Cardiac septum (tissue), 1 donor: ENCODE data around the gene CDKN2C. TPM values are rescaled to one million over a fixed set of nuclear protein-coding genes. Genes with fewer than 3 reads are reported as not detected.
A peak's percentile ranks its signal among the peaks of the same experiment; 100 is the strongest.

ENCODE experiments used
- DNase-seq: peaks from one replicate; pipeline ENCODE4 v3.0.0-alpha.2; 2020; ENCODE audit warnings: low spot score
- intact Hi-C: fragments of 100-400 bp; cut with DNase I; formaldehyde crosslinking; loops from one replicate; pipeline ENCODE4 v1.14.0; 2022
- total RNA-seq: library from RNA; stranded (reverse); fragmentation: NEBNext Ultra II Directional; extraction: Animal tissue kit (Norgen Biotek cat#: 25700); gene quantifications from one replicate; pipeline ENCODE4 v1.2.1, GENCODE V29; 2021
- donor health status: DM: no; HTN: no; CAD: no.

CDKN2C gene
- total RNA-seq, 1 donor from 2014 or later = 9.8 TPM

- DNase-seq = no peak
- intact Hi-C loops = no loop called here
Observed at GRCh38 chr1:50959303-50959912, 10.6 kb upstream of the CDKN2C start.

DNA sequence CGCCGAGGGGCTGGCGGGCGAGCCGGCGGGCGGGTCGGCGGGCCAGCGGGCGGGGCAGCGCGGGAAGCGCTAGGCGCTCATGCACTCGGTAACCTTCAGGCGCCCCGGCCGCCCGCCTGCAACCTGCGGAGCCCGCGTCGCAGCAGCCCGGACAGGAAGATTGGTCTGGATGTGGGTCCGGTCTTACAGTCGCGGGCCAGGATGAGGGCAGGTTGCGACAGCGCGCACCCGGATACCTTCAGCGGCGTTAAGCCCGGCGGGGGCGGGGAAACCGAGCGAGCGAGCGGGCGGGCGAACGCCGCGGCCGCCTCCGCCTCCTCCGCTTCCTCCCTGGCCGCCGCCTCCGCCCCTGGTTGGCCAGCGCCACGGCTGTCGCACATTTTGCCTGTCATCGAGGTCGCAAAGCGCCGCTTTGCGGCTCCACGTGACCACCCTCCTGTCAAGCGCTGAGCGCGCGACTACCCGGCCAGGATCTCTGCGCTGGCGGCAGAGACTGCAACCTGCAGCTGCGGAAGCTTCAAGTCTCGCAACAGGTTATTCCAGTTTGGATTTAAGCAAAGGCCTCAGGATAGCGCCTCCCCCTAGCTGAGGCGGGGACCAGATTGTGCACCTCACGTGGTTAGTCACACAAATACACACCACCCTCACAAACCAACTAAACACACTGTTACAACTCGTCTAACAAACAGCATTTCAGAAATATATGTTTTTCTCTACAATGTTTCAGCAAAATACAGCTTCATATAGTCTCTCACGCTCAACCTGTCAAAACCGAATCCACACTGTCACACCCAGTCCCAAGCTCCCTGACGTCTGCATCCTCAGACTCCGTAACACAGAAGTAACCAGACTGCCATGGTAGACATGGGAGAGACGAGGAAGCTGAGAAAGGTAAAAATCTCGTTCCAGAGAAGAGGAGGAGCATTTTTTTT, 9.9 kb upstream of the CDKN2C start, which contains the start of gene FAF1:
FAF1 (minus strand) TSS at position 355 of the 932 bp plus-strand sequence. CDS start 456 bp downstream, outside the sequence.
- peak; percentile 99 for DNase-seq
- intact Hi-C loops = loop anchor here (1.0 to 10.0 kb wide), 3 partner anchors 8 to 1095 kb away; partner anchors contain the start of genes BTF3L4 and TXNDC12

DNA sequence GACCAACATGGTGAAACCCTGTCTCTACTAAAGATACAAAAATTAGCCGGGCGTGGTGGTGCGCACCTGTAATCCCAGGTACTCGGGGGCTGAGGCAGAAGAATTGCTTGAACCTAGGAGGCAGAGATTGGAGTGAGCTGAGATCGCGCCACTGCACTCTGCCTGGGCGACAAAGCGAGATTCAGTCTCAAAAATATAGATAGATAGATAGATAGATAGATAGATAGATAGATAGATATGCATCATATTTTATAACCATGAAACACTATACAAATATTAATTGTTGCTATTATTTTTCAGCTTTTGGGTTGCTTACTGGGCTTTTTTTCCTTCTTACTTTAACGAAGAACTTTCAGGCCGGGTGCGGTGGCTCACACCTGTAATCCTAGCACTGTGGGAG, 5.2 kb upstream of the CDKN2C start:
- DNase-seq = no peak
- intact Hi-C loops = loop anchor here (5.0 to 10.0 kb wide), 3 partner anchors 190 to 1090 kb away; partner anchors contain the start of genes BTF3L4, RNF11 and TXNDC12

GRCh38 chr1:50966991-50967390, 3.1 kb upstream of the CDKN2C start:
- no peak for DNase-seq
- intact Hi-C loops = loop anchor here (5.0 to 10.0 kb wide), 3 partner anchors 192 to 1088 kb away; partner anchors contain the start of genes BTF3L4, RNF11 and TXNDC12

DNA sequence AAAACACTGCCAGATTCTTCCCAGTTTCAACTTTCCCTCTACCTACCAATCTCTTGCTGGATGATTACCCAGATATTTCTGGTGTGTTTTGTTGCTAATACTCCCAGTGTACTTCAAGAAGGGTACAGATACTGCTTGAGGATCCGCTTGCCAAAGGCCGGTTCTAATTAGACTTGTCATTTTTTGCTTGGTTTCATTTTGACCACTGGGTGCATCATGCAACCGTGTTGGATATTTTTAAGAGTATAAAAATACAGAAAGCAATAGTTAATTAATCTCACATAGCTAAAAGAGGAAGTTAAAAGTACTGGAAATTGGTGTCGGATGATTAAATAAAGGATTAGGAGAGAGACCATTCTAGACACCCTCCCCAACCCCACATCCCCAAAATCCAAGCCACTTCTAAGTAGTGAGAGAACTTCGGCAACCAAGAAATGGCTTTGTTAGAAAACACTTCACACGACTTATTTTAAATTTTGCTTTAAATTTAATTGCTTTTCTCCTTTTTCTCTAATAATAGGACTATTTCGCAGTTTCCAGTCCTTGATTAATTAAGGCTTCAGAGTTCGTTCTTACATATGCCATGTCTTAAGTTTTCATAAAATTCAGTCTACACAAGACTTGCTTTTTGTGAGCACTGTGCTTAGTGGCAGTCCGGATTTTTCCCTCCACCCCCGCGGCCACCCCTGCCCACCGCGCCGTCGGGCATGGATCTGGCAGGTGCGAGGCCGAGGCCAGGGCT, 2.5 kb upstream of the CDKN2C start:
- intact Hi-C loops = loop anchor here (1.0 to 10.0 kb wide), 5 partner anchors 7 to 1087 kb away; partner anchors contain the start of genes BTF3L4, FAF1, RNF11 and TXNDC12

DNA sequence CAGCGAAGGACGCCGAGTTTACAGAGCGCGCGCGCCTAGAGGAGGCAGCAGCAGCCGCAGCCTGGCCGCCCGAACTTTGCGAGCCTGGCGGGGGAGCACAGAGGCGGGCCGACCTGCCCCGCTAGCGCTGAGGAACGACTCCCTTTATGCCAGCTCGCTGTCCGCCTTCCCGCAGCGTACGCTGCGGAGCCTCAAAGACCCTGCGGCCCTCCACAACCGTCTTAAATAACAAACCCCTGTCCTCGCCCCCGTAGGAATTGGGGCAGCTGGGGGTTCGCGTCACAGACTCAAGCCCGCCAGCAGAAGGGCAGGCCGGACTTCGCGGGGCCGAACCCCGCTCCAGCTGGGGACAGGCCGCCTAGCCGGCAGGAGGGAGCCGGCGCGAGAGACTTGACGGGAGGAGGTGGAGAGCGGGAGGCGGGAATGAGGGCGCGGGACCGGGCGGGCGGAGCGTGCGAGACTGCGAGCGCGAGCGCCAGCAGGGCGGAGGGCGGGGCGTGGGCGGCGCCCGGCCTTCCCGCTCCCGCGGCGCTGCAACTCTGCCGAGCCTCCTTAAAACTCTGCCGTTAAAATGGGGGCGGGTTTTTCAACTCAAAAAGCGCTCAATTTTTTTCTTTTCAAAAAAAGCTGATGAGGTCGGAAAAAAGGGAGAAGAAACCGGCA, 1.8 kb upstream of the CDKN2C start:
- intact Hi-C loops = loop anchor here (1.0 to 10.0 kb wide), 5 partner anchors 8 to 1087 kb away; partner anchors contain the start of genes BTF3L4, FAF1, RNF11 and TXNDC12

More for the DNA sequence above, 2.5 kb upstream of the CDKN2C start:
- no peak for DNase-seq

DNA sequence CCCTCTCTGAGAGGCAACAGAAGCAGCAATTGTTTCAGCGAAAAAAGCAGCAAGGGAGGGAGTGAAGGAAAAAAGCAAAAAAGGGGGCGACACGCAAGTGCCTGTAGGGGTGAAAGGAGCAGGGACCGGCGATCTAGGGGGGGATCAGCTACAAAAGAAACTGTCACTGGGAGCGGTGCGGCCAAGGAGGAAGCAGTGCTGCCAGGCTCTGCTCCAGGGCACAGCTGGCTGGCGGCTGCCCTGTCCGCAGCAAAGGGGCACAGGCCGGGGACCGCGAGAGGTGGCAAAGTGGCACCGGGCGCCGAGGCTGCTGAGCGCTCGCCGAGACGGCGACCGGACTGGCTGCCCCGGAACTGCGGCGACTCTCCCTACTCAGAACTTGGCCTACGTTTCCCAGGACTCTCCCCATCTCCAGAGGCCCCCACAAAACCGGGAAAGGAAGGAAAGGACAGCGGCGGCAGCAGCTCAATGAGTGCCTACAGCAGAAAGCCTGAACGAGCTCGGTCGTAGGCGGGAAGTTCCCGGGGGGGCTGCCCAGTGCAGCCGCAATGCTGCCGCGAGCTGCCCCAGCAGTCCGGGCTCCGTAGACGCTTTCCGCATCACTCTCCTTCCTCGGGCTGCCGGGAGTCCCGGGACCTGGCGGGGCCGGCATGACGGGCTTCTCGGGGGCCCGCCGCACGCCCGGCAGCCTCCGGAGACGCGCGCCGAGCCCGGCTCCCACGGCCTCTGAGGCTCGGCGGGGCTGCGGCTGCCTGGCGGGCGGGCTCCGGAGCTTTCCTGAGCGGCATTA, 1.0 kb upstream of the CDKN2C start:
- DNase-seq = peak; percentile 86
- intact Hi-C loops = loop anchor here (1.0 to 10.0 kb wide), 6 partner anchors 9 to 1086 kb away; partner anchors contain the start of genes BTF3L4, FAF1, RNF11 and TXNDC12

More for the DNA sequence above, 1.8 kb upstream of the CDKN2C start:
- DNase-seq = peak; percentile 97

- DNase-seq = no peak
- intact Hi-C loops = loop anchor here (5.0 kb wide), 1 partner anchor 547 kb away; the partner anchor contains the start of gene EPS15
Observed at GRCh38 chr1:50970509-50970887, 453 bp downstream of the CDKN2C start.

GRCh38 chr1:50970931-50971582, 1.0 kb downstream of the CDKN2C start:
- DNase-seq = no peak
- intact Hi-C loops = loop anchor here (5.0 kb wide), 1 partner anchor 546 kb away; the partner anchor contains the start of gene EPS15

GRCh38 chr1:50971748-50972305, 1.8 kb downstream of the CDKN2C start:
- DNase-seq = no peak
- intact Hi-C loops = loop anchor here (5.0 kb wide), 1 partner anchor 545 kb away; the partner anchor contains the start of gene EPS15

GRCh38 chr1:50972766-50973165, 2.7 kb downstream of the CDKN2C start:
- intact Hi-C loops = loop anchor here (5.0 kb wide), 1 partner anchor 545 kb away; the partner anchor contains the start of gene EPS15
- no peak for DNase-seq

DNA sequence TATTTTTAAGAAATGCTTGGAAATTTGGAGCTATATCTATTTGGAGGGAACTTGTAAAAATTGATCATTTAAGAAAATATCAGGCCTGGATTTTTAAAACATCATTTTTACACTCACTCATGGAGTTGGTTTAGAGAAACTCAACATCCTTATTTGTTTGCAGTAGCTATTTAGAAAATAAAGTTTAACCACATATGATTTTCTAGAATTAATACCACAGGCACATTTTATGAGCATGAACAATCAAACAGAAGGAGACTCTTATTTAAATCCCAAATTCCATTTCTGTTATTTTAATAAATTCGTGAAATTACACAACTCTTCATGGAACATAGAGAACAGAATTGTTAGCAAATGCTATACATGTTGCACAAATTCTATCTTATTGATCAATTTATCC, 3.2 kb downstream of the CDKN2C start:
- no peak for DNase-seq
- intact Hi-C loops = loop anchor here (5.0 kb wide), 1 partner anchor 544 kb away; the partner anchor contains the start of gene EPS15

DNA sequence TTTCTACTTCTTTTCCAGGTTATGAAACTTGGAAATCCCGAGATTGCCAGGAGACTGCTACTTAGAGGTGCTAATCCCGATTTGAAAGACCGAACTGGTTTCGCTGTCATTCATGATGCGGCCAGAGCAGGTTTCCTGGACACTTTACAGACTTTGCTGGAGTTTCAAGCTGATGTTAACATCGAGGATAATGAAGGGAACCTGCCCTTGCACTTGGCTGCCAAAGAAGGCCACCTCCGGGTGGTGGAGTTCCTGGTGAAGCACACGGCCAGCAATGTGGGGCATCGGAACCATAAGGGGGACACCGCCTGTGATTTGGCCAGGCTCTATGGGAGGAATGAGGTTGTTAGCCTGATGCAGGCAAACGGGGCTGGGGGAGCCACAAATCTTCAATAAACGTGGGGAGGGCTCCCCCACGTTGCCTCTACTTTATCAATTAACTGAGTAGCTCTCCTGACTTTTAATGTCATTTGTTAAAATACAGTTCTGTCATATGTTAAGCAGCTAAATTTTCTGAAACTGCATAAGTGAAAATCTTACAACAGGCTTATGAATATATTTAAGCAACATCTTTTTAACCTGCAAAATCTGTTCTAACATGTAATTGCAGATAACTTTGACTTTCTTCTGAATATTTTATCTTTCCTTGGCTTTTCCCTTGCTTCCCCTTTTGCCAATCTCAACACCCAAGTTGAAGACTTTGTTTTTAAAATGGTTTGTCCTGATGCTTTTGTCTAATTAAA, 4.0 kb downstream of the CDKN2C start:
- no peak for DNase-seq
- intact Hi-C loops = loop anchor here (5.0 kb wide), 1 partner anchor 543 kb away; the partner anchor contains the start of gene EPS15

DNA sequence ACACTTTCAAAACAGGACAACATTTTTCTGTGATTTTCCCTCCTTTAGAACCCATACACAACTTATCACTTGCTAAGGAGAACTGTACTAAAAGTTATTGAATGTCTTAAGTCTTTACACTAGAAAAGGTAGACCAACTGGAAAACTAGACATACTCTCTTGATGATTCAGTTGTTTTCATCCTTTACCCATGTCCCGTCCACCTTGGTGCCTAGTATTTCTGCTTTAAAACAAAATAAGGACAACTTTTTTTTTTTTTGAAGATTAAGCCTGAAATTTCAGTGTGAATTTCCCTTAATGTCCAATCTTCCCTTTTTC, 4.5 kb downstream of the CDKN2C start:
- no peak for DNase-seq
- intact Hi-C loops = loop anchor here (5.0 kb wide), 1 partner anchor 543 kb away; the partner anchor contains the start of gene EPS15

GRCh38 chr1:50975436-50975835, 5.4 kb downstream of the CDKN2C start:
- DNase-seq = no peak
- intact Hi-C loops = no loop called here
